22Rv1 (cell line): Measurements from ENCODE around the gene MTMR6.

ENCODE experiments used
- CTCF ChIP-seq: fragments of 450-650 bp; IDR thresholded peaks from 2 replicates; pipeline ENCODE4 v1.5.1; 2017; ENCODE audit warnings: mild to moderate bottlenecking
- ZFX ChIP-seq: fragments of 450-650 bp; IDR thresholded peaks from 2 replicates; pipeline ENCODE4 v1.6.1; 2017; ENCODE audit warnings: antibody characterized with exemption, borderline replicate concordance

- no peak for TF ChIP-seq CTCF
- no peak for TF ChIP-seq ZFX
Measured at GRCh38 chr13:25215253-25215575, 72.1 kb downstream of the MTMR6 start.
